Muscle layer of colon (tissue), 2 donors: ENCODE data around the gene CORIN.

Experiments used
- H3K27ac ChIP-seq: one replicate; pipeline ENCODE4 v1.7.0; 2013; ENCODE audit warnings: low read depth, mild to moderate bottlenecking, low read length, moderate library complexity
- H3K27me3 ChIP-seq, 2 donors: one replicate each; pipeline ENCODE4 v1.7.0; 2013; ENCODE audit warnings: low read length in 2 of 2, mild to moderate bottlenecking in 2 of 2; ENCODE audit not compliant: insufficient read depth in 2 of 2, control insufficient read depth in 1 of 2
- H3K36me3 ChIP-seq: one replicate; pipeline ENCODE4 v1.7.0; 2013; ENCODE audit warnings: mild to moderate bottlenecking, low read length; ENCODE audit not compliant: insufficient read depth
- H3K4me1 ChIP-seq: one replicate; pipeline ENCODE4 v1.7.0; 2013; ENCODE audit warnings: mild to moderate bottlenecking, low read length; ENCODE audit not compliant: insufficient read depth
- H3K4me3 ChIP-seq, 2 donors: one replicate each; pipeline ENCODE4 v1.7.0; 2013; ENCODE audit warnings: low read length in 2 of 2, low read depth in 1 of 2, mild to moderate bottlenecking in 1 of 2, moderate library complexity in 1 of 2
- H3K9ac ChIP-seq: one replicate; pipeline ENCODE4 v1.7.0; 2013; ENCODE audit warnings: low read length
- H3K9me3 ChIP-seq: one replicate; pipeline ENCODE4 v1.7.0; 2013; ENCODE audit warnings: mild to moderate bottlenecking, low read length
- donor health status: abdominal sarcoma.
- donor health status: Adenocarcinoma of cecum.

Gene CORIN

GRCh38 chr4:47652092-47652491 lies 185.8 kb downstream of the CORIN start:
- no peak overlapping the region for H3K4me3 ChIP-seq
- no peaks in the 10 kb centered on the region for H3K27me3 ChIP-seq
- H3K27ac ChIP-seq, result no peak overlapping the region
- no peaks in the 10 kb centered on the region for H3K9me3 ChIP-seq
- no peak overlapping the region for H3K9ac ChIP-seq
- H3K4me1 ChIP-seq, result no peaks in the 10 kb centered on the region
- no peaks in the 10 kb centered on the region for H3K36me3 ChIP-seq

- Histone ChIP-seq H3K9ac (no peak overlapping the region), H3K27me3 (no peaks in the 10 kb centered on the region), H3K9me3 (no peaks in the 10 kb centered on the region), H3K4me1 (no peaks in the 10 kb centered on the region), H3K27ac (no peak overlapping the region), H3K36me3 (no peaks in the 10 kb centered on the region), H3K4me3 (no peak overlapping the region)
Observed at GRCh38 chr4:47651231-47651630, 186.6 kb downstream of the CORIN start.

DNA sequence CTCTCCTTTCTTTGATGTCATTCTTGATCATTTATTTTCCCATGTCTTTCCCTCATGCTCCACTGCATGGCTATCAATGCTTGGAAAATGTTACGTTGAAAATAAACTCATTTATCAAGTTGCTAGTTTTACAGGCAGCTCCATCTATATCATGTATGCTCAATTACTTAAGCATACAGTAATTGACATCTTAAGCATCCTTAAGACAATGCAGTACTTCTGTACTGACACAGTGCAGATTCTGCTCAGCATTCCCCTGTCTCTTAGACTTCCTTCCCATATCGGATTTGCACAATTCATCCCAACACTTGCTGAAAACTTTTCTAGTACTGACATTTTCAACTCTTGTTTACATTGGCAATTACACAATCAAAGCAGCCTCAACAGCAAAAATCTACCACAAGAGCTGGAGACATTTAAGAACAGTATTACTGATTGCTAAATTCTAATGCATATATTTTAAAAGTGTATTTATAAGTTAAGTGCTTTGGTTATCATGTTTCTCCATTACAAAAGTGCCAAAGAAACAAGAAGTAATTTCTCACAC lies 187.2 kb downstream of the CORIN start:
- no peak overlapping the region for H3K4me3 ChIP-seq

GRCh38 chr4:47647544-47647943 lies 190.3 kb downstream of the CORIN start:
- H3K9me3 ChIP-seq, result no peaks in the 10 kb centered on the region
- H3K36me3 ChIP-seq, result no peaks in the 10 kb centered on the region
- H3K27ac ChIP-seq, result no peak overlapping the region
- no peak overlapping the region for H3K9ac ChIP-seq
- no peak overlapping the region for H3K4me3 ChIP-seq
- no peaks in the 10 kb centered on the region for H3K27me3 ChIP-seq
- H3K4me1 ChIP-seq, result no peaks in the 10 kb centered on the region

More for the DNA sequence above, 187.2 kb downstream of the CORIN start:
- no peak overlapping the region for H3K9ac ChIP-seq
- no peaks in the 10 kb centered on the region for H3K9me3 ChIP-seq
- no peak overlapping the region for H3K27ac ChIP-seq
- no peaks in the 10 kb centered on the region for H3K36me3 ChIP-seq
- no peaks in the 10 kb centered on the region for H3K4me1 ChIP-seq
- no peaks in the 10 kb centered on the region for H3K27me3 ChIP-seq

DNA sequence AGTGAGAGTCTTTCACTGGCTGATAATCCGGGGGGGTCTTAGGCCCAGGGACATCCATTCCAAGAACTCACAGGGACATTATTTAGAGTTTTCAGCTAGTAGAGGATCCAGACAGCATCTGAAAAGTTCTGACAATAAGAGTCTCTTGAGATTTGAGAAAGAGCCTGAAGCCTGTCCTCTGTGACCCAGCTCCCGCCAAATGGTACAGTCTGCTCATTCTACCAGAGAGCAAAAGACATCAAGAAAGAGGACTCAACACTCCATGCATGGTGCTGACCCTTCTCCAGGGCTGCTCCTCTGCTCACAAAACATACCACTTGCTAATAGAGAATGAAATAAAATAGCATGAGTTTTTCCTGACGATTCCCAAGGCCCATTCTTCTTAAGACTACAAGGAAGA lies 190.8 kb downstream of the CORIN start:
- Histone ChIP-seq H3K36me3 (no peaks in the 10 kb centered on the region), H3K27ac (no peak overlapping the region), H3K27me3 (no peaks in the 10 kb centered on the region), H3K4me3 (no peak overlapping the region), H3K9ac (no peak overlapping the region), H3K9me3 (no peaks in the 10 kb centered on the region), H3K4me1 (no peaks in the 10 kb centered on the region)

DNA sequence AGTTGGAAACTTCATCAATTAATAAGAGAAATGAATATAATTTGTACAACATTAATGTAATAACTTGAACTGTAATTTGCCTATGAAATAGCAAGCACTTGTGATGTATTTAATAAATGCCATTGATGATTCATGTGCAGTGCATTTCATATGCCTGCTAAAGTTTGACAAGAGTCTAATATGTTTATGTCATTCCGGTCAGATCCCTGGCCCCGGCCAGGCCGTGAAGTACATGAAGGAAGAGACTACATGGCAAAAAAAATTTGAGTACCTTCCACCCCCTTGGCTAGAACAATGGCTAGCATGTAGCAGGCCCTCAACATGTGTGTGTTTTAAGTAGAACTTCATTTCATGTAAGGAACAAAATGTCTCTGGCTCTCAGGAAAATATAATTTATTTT lies 191.5 kb downstream of the CORIN start:
- no peaks in the 10 kb centered on the region for H3K27me3 ChIP-seq
- no peak overlapping the region for H3K27ac ChIP-seq
- H3K9me3 ChIP-seq, result no peaks in the 10 kb centered on the region
- H3K9ac ChIP-seq, result no peak overlapping the region
- H3K4me3 ChIP-seq, result no peak overlapping the region
- no peaks in the 10 kb centered on the region for H3K4me1 ChIP-seq
- H3K36me3 ChIP-seq, result no peaks in the 10 kb centered on the region

DNA sequence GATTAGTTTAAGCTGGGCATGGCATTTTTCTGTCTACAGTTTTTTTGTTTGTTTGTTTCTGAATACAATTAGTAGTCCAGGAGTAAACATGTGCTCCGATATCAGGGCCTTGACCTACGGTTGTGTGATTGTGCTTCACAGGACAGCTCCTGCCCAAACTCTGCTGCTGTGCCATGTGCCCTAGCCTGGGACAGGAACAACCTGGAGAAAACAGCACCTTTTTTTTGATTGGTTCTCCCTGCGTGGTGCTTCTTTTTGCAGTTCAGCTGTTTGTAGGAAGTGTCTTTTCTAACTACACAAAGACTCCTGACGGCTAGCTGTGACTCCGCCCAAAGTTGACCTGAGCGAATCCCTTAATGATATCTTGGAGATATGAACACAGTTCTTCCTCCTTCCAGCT lies 194.0 kb downstream of the CORIN start:
- H3K27me3 ChIP-seq, result no peaks in the 10 kb centered on the region
- no peaks in the 10 kb centered on the region for H3K36me3 ChIP-seq
- no peak overlapping the region for H3K9ac ChIP-seq
- no peak overlapping the region for H3K27ac ChIP-seq
- H3K9me3 ChIP-seq, result no peaks in the 10 kb centered on the region
- H3K4me1 ChIP-seq, result no peaks in the 10 kb centered on the region
- H3K4me3 ChIP-seq, result no peak overlapping the region

GRCh38 chr4:47642985-47643760 lies 194.7 kb downstream of the CORIN start:
- Histone ChIP-seq H3K4me1 (no peaks in the 10 kb centered on the region), H3K27ac (no peak overlapping the region), H3K4me3 (no peak overlapping the region), H3K9me3 (no peaks in the 10 kb centered on the region), H3K27me3 (no peaks in the 10 kb centered on the region), H3K9ac (no peak overlapping the region), H3K36me3 (no peaks in the 10 kb centered on the region)

GRCh38 chr4:47642191-47642830 lies 195.6 kb downstream of the CORIN start:
- Histone ChIP-seq H3K27ac (no peak overlapping the region), H3K9me3 (no peaks in the 10 kb centered on the region)

DNA sequence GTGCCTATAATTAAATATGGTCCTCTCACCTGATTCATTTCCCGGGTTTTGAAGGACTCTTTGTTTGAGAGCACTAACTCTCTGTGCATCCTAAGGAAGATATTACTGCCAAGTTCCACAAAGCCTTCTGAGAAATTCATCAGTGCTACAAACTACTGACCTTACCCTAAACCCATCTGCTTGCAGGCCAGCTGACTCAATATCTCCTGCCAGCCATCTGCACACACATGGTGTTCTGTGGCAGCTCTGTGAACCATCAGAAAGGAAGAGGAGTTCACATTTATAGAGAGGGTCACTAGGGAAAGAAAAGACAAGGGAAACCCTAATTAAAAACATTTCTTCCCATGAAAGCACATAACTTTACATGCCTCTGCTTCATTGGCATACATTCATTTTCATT lies 196.1 kb downstream of the CORIN start:
- H3K27me3 ChIP-seq, result no peaks in the 10 kb centered on the region
- H3K36me3 ChIP-seq, result no peaks in the 10 kb centered on the region
- no peaks in the 10 kb centered on the region for H3K4me1 ChIP-seq
- H3K9ac ChIP-seq, result no peak overlapping the region
- no peaks in the 10 kb centered on the region for H3K9me3 ChIP-seq
- H3K4me3 ChIP-seq, result no peak overlapping the region
- H3K27ac ChIP-seq, result no peak overlapping the region

More at GRCh38 chr4:47642191-47642830, 195.6 kb downstream of the CORIN start:
- Histone ChIP-seq H3K4me3 (no peak overlapping the region), H3K9ac (no peak overlapping the region), H3K27me3 (no peaks in the 10 kb centered on the region), H3K4me1 (no peaks in the 10 kb centered on the region), H3K36me3 (no peaks in the 10 kb centered on the region)

DNA sequence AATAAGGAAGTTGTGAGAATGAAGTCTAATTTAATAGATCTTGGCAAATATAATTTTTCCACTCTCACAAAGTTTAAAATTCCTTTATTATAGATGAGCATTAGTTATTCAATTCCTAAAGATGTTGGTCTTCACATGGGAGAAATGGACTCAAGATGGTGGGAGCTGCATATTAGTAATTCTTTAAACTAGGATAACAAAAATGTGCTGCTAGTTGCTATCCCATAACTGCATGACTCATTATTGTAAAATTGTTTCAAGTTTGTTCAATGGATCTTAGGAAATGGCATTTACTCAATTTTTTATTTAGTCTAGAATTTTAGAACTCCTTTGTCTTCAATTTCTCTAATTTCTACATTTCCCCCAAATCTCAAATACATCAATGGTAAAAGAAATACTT lies 197.0 kb downstream of the CORIN start:
- H3K9ac ChIP-seq, result no peak overlapping the region
- no peaks in the 10 kb centered on the region for H3K27me3 ChIP-seq
- H3K4me1 ChIP-seq, result no peaks in the 10 kb centered on the region
- H3K36me3 ChIP-seq, result no peaks in the 10 kb centered on the region
- no peak overlapping the region for H3K4me3 ChIP-seq
- no peak overlapping the region for H3K27ac ChIP-seq
- no peaks in the 10 kb centered on the region for H3K9me3 ChIP-seq
